GM12878 (cell line): Measurements from ENCODE around the gene ANKRD11. TPM values are rescaled to one million over a fixed set of nuclear protein-coding genes. Genes with fewer than 3 reads are reported as not detected.

ENCODE experiments used
- CBX5 ChIP-seq: sonication (generic); IDR thresholded peaks from 2 replicates; pipeline ENCODE4 v1.6.1; 2016; ENCODE audit warnings: low read depth, moderate library complexity, mild to moderate bottlenecking, inconsistent platforms
- PML ChIP-seq: IDR thresholded peaks from 2 replicates; pipeline ENCODE4 v1.6.1; 2012; ENCODE audit warnings: low read length, inconsistent platforms
- RELB ChIP-seq: fragments of 450-650 bp; IDR thresholded peaks from 2 replicates; pipeline ENCODE4 v1.6.1; 2017; ENCODE audit warnings: low read depth, mild to moderate bottlenecking, moderate library complexity
- ZNF592 ChIP-seq: fragments of 450-650 bp; IDR thresholded peaks from 2 replicates; pipeline ENCODE4 v1.6.1; 2017; ENCODE audit warnings: mild to moderate bottlenecking, moderate library complexity
- ZNF687 ChIP-seq: fragments of 450-650 bp; IDR thresholded peaks from 2 replicates; pipeline ENCODE4 v1.6.1; 2017; ENCODE audit warnings: mild to moderate bottlenecking, moderate library complexity
- polyA plus RNA-seq, 11 experiments: library from polyadenylated mRNA; depleted of rRNA in 4 of 11; unstranded in 6 of 11; stranded (reverse) in 5 of 11; fragments of >200 nt; fragmentation: Nextera tagmentation in 4 of 11; fragmentation: Illumina TruSeq in 1 of 11; extraction: Ambion mirVana in 4 of 11; extraction: Trizol in 1 of 11; gene quantifications; 1 replicate in 1 of 11; 2 replicates in 10 of 11; pipeline versions ENCODE4 v1.2.1 to v1.2.3, GENCODE V29; 2011 to 2016; ENCODE audit warnings: inconsistent platforms in 2 of 11, missing spikeins in 2 of 11, low read depth in 1 of 11
- total RNA-seq, 4 experiments: library from RNA; depleted of rRNA in 3 of 4; stranded (reverse); fragments of >200 nt in 3 of 4; fragmentation: Illumina TruSeq in 1 of 4; extraction: Trizol in 1 of 4; gene quantifications; 2 replicates each; pipeline versions ENCODE4 v1.2.1 to v1.2.3, GENCODE V29; 2013 to 2021

The ANKRD11 gene
- total and polyA plus RNA-seq, 10 of the 15 experiments (the other 5 are each of a cell fraction or from before 2014, with no cell fraction given), result 5.1 to 103 (median 27.4) TPM

GRCh38 chr16:89377453-89377848 lies 112.9 kb downstream of the ANKRD11 start (continued):
- no peak for TF ChIP-seq ZNF687
- TF ChIP-seq RELB, result no peak
- no peak for TF ChIP-seq CBX5
- TF ChIP-seq PML, result no peak
- no peak for TF ChIP-seq ZNF592
